ENCODE results near the gene CBX2.

Gene CBX2

GRCh38 chr17:79777894-79778503, at the start of gene CBX2:
TSS of gene CBX2 (plus strand) at chr17:79778148. CDS start at chr17:79778236, 88 bp downstream.
- peak; percentile 56 to 68 for DNase-seq

GRCh38 chr17:79728169-79728907, 49.6 kb upstream of the CBX2 start:
- peak; percentile 87 to 93 for DNase-seq

- no peak for DNase-seq
These were observed 49.0 kb upstream of the CBX2 start for GRCh38 chr17:79728908-79729471.

- DNase-seq: no peak
These were observed 48.2 kb upstream of the CBX2 start for GRCh38 chr17:79729761-79730160.

GRCh38 chr17:79730437-79730768, 47.5 kb upstream of the CBX2 start:
- DNase-seq: no peak

- no peak for DNase-seq
These were observed 47.0 kb upstream of the CBX2 start, which contains the start of gene ENPP7 for GRCh38 chr17:79730769-79731483. TSS of gene ENPP7 (plus strand) at chr17:79730943. CDS start at chr17:79731140, 197 bp downstream.

- DNase-seq: no peak
These were observed 45.7 kb upstream of the CBX2 start for GRCh38 chr17:79732254-79732653.

GRCh38 chr17:79732804-79733691, 44.9 kb upstream of the CBX2 start:
- DNase-seq: peak; percentile 54 to 59

- no peak for DNase-seq
These were observed 44.3 kb upstream of the CBX2 start for GRCh38 chr17:79733692-79734070.

- no peak for DNase-seq
These were observed 42.9 kb upstream of the CBX2 start for GRCh38 chr17:79735096-79735495.

- no peak for DNase-seq
These were observed 40.7 kb upstream of the CBX2 start for GRCh38 chr17:79737046-79737921.

GRCh38 chr17:79737922-79738578, 39.9 kb upstream of the CBX2 start:
- no peak for DNase-seq

GRCh38 chr17:79738643-79739042, 39.3 kb upstream of the CBX2 start:
- no peak for DNase-seq

- DNase-seq: no peak
These were observed 38.5 kb upstream of the CBX2 start for GRCh38 chr17:79739148-79740062.

- no peak for DNase-seq
These were observed 37.5 kb upstream of the CBX2 start for GRCh38 chr17:79740413-79740812.

GRCh38 chr17:79741401-79741750, 36.6 kb upstream of the CBX2 start:
- DNase-seq: no peak

- peak; percentile 48 to 54 for DNase-seq
These were observed 36.0 kb upstream of the CBX2 start for GRCh38 chr17:79741751-79742588.

GRCh38 chr17:79742589-79742918, 35.4 kb upstream of the CBX2 start:
- DNase-seq: no peak

- no peak for DNase-seq
These were observed 34.9 kb upstream of the CBX2 start for GRCh38 chr17:79742951-79743476.
